K562 (cell line): ENCODE measurements around the gene MRNIP. TPM values are rescaled to one million over a fixed set of nuclear protein-coding genes. Genes with fewer than 3 reads are reported as not detected.
A peak's percentile ranks its signal among the peaks of the same experiment; 100 is the strongest.

Experiments used
- GTF2E2 ChIP-seq: fragments of 200-800 bp; sonication (Bioruptor generic); IDR thresholded peaks from 2 replicates; pipeline ENCODE4 v1.6.1; 2016; ENCODE audit warnings: missing genetic modification characterization, missing compliant biosample characterization
- NR2C1 ChIP-seq, 2 experiments: fragments of 450-650 bp; IDR thresholded peaks; 2 replicates each; pipeline ENCODE4 v1.6.1; 2017; ENCODE audit warnings: mild to moderate bottlenecking in 2 of 2, antibody characterized with exemption in 1 of 2, inconsistent platforms in 1 of 2, missing compliant biosample characterization in 1 of 2, missing genetic modification characterization in 1 of 2
- POLR2G ChIP-seq: fragments of 200-400 bp; formaldehyde crosslinking; IDR thresholded peaks from 2 replicates; pipeline ENCODE4 v1.6.1; 2017; ENCODE audit warnings: low read depth, mild to moderate bottlenecking, antibody characterized with exemption, low read length, moderate library complexity
- TAF9B ChIP-seq: fragments of 450-650 bp; IDR thresholded peaks from 2 replicates; pipeline ENCODE4 v1.6.1; 2018; ENCODE audit warnings: mild to moderate bottlenecking; ENCODE audit not compliant: partially characterized antibody
- THAP12 ChIP-seq: fragments of 250-450 bp; sonication (Bioruptor Pico); IDR thresholded peaks from 2 replicates; pipeline ENCODE4 v1.9.0; 2021; ENCODE audit warnings: mild to moderate bottlenecking, inconsistent platforms
- TOE1 ChIP-seq, 2 experiments: fragments of 450-650 bp in 1 of 2; sonication (generic) in 1 of 2; formaldehyde crosslinking in 1 of 2; IDR thresholded peaks; 2 replicates each; pipeline versions ENCODE4 v1.7.1 to v1.8.0; 2016 to 2022; ENCODE audit warnings: borderline replicate concordance in 2 of 2, mild to moderate bottlenecking in 2 of 2, antibody characterized with exemption in 1 of 2, inconsistent platforms in 1 of 2, low read depth in 1 of 2, missing genetic modification reagents in 1 of 2, moderate library complexity in 1 of 2
- ZNF124 ChIP-seq: sonication (generic); formaldehyde crosslinking; IDR thresholded peaks from 2 replicates; pipeline ENCODE4 v1.8.1; 2022; ENCODE audit warnings: missing genetic modification reagents
- polyA plus RNA-seq, 8 experiments: library from polyadenylated mRNA; depleted of rRNA in 4 of 8; stranded (reverse) in 5 of 8; unstranded in 3 of 8; fragments of >200 nt; fragmentation: Nextera tagmentation in 2 of 8; fragmentation: Illumina TruSeq in 1 of 8; extraction: Ambion mirVana in 2 of 8; extraction: Trizol in 1 of 8; gene quantifications; 2 replicates each; pipeline versions ENCODE4 v1.2.1 to v1.2.3, GENCODE V29; 2011 to 2014; ENCODE audit warnings: inconsistent platforms in 1 of 8, missing spikeins in 1 of 8
- total RNA-seq, 7 experiments: library from RNA; depleted of rRNA in 6 of 7; stranded (reverse); fragments of >200 nt in 6 of 7; fragmentation: Illumina TruSeq in 2 of 7; extraction: Trizol in 2 of 7; gene quantifications; 2 replicates each; pipeline versions ENCODE4 v1.2.1 to v1.2.3, GENCODE V29; 2011 to 2021; ENCODE audit warnings: low replicate concordance in 1 of 7
- TF ChIP-seq, protein P1 (sequence below), 2 experiments: fragments of 450-650 bp in 1 of 2; sonication (generic) in 1 of 2; formaldehyde crosslinking in 1 of 2; IDR thresholded peaks; 2 replicates each; pipeline versions ENCODE4 v1.7.1 to v1.9.0; 2016 to 2022; ENCODE audit warnings: inconsistent platforms in 1 of 2, mild to moderate bottlenecking in 1 of 2, missing genetic modification reagents in 1 of 2
- TF ChIP-seq, protein P2 (sequence below): IDR thresholded peaks from 2 replicates; pipeline ENCODE4 v1.6.1; 2012; ENCODE audit warnings: low read depth, low read length, improper control_type of control experiment, borderline replicate concordance

Gene MRNIP
- total and polyA plus RNA-seq, 9 of the 15 experiments (the other 6 are each of a cell fraction or from before 2014, with no cell fraction given): 3.6 to 39.0 (median 16.8) TPM

- TF ChIP-seq, protein P1, sequence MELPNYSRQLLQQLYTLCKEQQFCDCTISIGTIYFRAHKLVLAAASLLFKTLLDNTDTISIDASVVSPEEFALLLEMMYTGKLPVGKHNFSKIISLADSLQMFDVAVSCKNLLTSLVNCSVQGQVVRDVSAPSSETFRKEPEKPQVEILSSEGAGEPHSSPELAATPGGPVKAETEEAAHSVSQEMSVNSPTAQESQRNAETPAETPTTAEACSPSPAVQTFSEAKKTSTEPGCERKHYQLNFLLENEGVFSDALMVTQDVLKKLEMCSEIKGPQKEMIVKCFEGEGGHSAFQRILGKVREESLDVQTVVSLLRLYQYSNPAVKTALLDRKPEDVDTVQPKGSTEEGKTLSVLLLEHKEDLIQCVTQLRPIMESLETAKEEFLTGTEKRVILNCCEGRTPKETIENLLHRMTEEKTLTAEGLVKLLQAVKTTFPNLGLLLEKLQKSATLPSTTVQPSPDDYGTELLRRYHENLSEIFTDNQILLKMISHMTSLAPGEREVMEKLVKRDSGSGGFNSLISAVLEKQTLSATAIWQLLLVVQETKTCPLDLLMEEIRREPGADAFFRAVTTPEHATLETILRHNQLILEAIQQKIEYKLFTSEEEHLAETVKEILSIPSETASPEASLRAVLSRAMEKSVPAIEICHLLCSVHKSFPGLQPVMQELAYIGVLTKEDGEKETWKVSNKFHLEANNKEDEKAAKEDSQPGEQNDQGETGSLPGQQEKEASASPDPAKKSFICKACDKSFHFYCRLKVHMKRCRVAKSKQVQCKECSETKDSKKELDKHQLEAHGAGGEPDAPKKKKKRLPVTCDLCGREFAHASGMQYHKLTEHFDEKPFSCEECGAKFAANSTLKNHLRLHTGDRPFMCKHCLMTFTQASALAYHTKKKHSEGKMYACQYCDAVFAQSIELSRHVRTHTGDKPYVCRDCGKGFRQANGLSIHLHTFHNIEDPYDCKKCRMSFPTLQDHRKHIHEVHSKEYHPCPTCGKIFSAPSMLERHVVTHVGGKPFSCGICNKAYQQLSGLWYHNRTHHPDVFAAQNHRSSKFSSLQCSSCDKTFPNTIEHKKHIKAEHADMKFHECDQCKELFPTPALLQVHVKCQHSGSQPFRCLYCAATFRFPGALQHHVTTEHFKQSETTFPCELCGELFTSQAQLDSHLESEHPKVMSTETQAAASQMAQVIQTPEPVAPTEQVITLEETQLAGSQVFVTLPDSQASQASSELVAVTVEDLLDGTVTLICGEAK (IDR thresholded peaks at IDR 0.05): no peak
- TF ChIP-seq, protein P1 (CRISPR knock-in tag; IDR thresholded peaks at IDR 0.05): no peak
- TF ChIP-seq, protein P2, sequence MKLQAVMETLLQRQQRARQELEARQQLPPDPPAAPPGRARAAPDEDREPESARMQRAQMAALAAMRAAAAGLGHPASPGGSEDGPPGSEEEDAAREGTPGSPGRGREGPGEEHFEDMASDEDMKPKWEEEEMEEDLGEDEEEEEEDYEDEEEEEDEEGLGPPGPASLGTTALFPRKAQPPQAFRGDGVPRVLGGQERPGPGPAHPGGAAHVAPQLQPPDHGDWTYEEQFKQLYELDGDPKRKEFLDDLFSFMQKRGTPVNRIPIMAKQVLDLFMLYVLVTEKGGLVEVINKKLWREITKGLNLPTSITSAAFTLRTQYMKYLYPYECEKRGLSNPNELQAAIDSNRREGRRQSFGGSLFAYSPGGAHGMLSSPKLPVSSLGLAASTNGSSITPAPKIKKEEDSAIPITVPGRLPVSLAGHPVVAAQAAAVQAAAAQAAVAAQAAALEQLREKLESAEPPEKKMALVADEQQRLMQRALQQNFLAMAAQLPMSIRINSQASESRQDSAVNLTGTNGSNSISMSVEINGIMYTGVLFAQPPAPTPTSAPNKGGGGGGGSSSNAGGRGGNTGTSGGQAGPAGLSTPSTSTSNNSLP: no peak
- TF ChIP-seq NR2C1 (IDR thresholded peaks at IDR 0.05) (no peak), NR2C1 (tag; IDR thresholded peaks at IDR 0.05) (no peak), ZNF124 (CRISPR knock-in tag) (no peak), TAF9B (no peak), GTF2E2 (tag) (no peak), POLR2G (peak; percentile 42; the same call in 1 of the 2 replicates), THAP12 (CRISPR knock-in tag) (no peak), TOE1 (IDR thresholded peaks at IDR 0.05; ENCODE audit: borderline replicate concordance) (no peak), TOE1 (CRISPR knock-in tag; IDR thresholded peaks at IDR 0.05; ENCODE audit: borderline replicate concordance, low read depth) (no peak)
Observed at GRCh38 chr5:179870403-179870903, 11.8 kb upstream of the MRNIP start (continued).
